Hindlimb muscle (tissue), 1 donor: Measurements from ENCODE around the gene PRDM15. TPM values are rescaled to one million over a fixed set of nuclear protein-coding genes. Genes with fewer than 3 reads are reported as not detected.
A peak's percentile ranks its signal among the peaks of the same experiment; 100 is the strongest.
"Not testable (repeated sequence)": the region's sequence is repeated elsewhere in the genome, so short reads cannot be mapped to it uniquely, and the experiment has no call there.

Source experiments
- DNase-seq: peaks from one replicate; pipeline ENCODE4 v3.0.0-alpha.2; 2013
- polyA plus RNA-seq: library from polyadenylated mRNA; unstranded; fragments of 120-200 nt; gene quantifications from one replicate; pipeline ENCODE4 v1.2.1, GENCODE V29; 2013; ENCODE audit not compliant: insufficient read length

PRDM15 gene
- polyA plus RNA-seq, 1 donor, result 4.5 TPM

DNA sequence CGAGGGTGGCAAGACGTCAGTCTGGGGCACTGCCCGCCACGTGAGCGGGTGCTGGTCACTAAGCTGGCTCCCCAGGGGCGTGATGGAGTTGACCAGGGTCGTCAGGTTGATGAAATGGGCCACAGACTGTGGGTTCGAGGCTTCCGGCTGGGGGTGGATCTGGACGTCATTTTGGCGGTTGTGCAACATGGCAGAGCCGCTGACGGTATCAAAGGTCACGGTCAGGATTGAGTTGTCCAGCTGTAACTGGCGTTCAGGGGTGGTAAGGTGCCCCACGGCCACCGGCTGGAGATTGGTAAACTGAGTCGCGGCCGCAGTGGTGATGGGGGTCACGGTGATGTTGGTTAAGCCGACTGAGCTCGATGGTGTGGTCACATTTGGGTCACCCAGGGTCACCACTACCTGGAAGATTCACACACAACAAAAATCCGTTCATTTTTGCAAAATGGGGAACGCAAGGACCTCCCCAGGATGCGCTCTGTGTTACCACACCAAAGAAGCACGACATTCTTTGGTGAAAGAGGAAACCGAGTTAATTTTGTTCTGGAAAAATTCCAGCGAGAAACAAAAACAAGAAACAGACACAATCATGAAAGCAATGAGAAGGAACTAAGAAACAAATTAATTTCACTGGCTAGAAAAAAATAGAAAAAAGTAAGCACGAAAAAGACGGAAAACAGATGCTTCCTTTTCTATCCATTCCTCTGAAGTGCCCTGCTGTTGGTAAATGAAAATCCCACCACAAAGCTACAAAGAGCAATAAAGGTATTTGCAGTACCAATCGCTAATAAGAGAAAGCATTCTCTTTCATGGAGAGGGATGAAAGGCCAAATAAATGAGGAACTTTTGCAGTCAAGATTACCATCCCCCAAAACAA, 77.6 kb downstream of the PRDM15 start:
- DNase-seq, result no peak

DNA sequence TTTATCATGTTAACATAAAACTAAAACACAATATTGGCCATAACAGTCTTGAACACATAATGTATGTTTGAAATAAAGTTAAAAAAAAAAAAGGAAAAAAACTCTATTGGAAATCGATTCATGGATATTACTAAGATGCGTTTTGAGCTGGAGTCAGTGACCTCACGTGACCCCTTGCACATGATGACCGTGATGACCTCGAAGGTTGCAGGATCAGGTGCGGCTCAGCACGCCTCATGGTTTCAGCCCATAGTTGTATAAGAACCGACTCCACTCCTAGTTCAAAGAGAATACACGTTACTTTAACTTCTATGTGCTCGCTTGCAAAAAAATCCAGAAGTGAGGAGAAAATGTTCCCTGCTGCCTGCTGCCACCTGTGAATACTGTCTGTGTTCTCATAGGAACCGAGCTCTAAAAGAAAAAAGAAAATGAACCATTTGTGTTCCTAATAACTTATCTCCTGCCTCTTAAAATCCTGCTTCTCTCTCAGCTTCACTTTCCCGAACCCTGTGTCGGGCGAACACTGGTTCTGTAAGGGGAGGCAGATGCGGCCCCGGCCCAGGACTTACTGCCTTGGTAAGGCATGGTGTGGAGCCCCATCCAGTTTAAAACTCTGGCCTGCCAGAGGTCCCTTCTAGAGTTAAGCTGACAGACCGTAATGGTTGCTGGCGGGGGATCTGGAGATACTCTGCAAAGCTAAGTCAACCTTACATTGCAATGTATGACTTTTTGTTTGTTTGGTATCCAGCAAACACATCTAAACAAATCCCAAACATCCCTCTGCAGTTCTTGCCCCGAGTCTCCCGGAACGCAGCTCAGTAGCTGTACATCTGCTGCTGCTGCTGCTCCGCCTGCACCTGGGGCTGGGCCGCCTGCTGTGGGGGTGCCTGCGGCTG, 78.5 kb downstream of the PRDM15 start:
- DNase-seq, result no peak

DNA sequence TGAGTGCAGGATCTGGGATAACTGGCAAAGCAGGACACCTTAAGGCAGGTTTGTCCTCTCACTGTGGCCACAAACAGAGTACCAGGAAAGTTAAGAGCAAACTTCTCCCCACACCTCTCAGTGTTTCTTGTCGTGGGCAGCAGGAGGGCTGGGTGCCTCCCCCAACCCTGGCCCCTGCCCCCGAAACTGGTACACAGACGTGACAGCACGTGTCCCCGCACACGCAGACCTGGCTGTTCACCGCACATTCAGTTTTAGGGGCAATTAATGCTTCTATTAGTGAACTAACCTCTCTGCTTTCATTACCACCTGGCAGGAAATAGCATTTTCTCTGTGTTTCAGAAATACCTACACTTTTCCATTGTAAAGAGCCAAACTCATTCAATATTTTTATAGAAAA, 79.4 kb downstream of the PRDM15 start:
- no peak for DNase-seq

DNA sequence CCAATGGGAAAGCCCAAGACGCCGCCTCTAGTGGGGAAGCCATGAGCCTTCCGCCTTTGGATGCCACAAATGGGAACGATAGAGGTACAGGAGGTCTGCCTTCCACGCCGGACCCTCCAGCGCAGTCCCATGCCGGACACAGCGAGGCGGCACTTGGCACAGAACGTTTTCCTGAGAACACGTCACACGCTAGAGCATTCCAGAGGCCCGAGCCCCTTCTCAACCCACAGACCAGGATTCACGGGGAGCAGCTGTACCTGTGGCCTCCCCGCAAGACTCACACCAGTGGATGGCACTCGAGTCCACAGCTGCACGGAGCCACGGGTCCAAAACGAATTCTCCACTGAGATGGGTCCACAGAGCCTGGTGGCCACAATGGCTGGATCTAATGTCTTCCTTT, 80.8 kb downstream of the PRDM15 start:
- no peak for DNase-seq

DNA sequence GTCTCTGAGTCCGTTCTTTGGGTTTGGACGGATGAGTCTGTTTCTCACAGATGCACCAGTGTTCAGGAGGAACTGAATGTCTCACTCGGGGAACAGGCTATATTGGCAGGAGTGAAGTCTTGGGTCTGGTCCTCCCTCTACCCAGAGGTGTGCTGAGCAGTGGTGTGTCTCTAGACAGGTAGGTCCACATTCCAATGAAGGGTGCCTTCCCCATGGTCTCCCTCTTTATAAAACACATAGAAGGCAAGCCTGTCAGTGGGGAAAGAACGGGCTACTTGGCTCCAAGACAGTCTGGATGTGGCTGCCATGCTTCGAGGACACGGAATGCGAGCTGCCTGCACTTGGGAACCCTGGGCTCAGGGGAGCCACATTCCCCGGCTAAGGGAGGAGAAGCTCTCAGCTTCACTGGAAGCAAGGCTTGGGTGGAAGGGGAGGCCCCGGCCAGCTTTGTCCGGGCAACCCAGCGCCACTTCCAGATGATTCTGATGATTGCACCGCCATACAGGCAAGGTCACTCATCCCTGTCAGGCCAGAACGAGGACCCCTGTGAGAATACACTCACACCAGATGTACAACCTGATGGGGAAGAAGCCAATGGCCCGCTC, 82.6 kb downstream of the PRDM15 start:
- no peak for DNase-seq

DNA sequence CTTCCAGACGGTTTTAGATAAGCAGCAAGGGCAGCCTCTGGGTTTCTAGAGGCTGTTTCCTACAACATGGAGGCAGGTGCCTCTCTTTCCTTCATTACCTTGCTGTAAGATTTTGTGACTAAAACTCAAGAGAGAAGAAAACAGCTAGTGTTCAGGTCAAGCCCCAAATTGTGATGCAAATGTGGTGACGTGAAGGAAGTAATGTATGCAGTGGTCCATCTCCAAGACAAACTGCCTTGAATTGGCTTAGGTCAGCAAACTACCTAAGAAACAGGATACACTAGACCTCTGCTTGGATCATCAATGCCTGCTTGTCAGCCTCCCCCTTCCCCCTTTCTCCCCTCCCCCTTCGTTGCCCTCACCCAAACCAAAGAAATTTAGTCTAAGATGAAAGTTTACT, 83.4 kb downstream of the PRDM15 start:
- DNase-seq, result no peak

DNA sequence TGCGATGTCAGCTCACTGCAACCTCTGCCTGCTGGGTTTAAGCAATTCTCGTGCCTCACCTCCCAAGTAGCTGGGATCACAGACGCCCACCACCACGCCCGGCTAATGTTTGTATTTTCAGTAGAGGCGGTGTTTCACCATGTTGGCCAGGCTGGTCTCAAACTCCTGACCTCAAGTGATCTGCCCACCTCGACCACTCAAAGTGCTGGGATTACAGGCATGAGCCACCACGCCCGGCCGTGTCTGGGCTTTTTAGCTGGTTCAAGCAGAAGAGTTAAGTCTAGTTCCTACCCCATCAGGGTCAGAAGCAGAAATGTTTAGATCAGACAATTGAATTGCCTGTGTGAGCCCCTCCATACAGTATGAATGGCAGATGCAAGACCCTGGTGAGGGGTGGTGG, 84.5 kb downstream of the PRDM15 start:
- no peak for DNase-seq

DNA sequence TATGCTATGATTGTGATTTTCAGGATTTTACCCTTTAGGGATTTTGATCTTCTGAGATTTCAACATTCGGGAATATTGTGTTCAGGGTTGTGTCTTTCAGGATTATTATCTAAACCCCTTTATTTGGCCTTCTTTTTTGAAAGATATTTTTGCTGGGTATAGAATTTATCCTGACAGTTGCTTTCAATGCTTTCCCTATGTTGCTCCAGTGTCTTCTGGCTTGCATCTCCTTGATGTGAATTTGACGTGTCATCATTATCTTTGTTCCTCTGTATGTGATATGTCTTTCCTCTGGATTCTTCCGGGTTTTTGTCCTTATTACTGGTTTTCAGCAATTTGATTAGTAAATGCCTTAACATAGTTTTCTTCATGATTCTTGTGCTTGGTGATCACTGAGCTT, 86.4 kb downstream of the PRDM15 start:
- no peak for DNase-seq

DNA sequence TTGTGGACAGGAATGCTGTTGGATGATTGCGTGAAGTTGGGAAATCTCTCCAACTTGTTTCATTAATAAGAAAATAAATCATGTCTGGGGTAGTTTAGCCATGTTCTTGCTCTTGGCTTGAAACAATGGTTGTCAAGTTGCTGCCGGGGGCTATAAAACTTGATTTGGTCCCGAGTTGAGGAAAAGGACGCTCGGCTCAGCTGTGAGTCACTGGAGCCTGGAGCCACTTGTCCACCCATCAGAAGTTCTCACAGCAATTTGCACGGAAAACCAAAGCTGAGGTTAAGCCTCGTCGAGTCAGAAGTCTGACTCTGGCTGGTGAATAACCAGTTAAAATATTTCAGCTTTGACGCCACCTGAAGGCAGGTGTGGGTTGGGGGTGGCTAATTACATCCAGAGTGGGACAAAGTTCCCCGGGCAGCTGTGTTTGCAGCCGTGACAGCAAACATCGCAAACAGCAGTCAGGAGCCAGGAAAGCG, 92.6 kb downstream of the PRDM15 start:
- no peak for DNase-seq

DNA sequence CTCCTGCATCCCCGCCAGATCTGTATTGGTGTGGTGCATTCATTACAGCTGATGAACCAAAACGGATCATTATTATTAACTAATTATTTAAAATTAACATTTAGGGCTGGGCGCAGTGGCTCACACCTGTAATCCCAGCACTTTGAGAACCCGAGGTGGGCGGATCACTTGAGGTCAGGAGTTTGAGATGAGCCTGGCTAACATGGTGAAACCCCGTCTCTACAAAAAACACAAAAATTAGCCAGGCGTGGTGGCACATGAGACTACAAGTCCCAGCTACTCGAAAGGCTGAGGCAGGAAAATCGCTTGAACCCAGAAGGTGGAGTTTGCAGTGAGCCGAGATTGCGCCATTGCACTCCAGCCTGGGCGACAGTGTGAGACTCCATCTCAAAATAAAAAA, 93.9 kb downstream of the PRDM15 start:
- not testable (repeated sequence) for DNase-seq

DNA sequence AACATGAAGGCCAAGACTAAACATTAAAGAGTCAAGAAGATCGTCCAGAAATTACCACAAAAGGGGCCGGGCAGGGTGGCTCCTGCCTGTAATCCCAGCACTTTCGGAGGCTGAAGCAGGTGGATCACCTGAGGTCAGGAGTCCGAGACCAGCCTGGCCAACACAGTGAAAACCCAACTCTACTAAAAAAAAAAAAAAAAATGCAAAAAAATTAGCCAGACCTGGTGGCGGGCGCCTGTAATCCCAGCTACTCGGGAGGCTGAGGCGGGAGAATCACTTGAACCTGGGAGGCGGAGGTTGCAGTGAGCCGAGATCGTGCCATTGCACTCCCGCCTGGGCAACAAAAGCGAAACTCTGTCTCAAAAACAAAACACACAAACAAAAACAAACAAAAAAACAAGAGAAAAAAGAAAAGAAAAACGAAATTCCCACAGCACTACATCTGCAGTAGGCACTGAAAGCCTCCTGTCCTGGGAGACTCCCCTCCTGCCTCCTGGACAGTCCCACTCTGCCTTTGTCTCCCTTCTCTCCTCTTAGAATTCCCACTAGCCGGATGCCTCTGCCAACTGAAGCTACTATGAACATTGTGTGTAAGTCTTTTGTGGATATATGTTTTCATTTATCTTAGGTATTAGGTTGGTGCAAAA, 94.6 kb downstream of the PRDM15 start:
- DNase-seq, result no peak

DNA sequence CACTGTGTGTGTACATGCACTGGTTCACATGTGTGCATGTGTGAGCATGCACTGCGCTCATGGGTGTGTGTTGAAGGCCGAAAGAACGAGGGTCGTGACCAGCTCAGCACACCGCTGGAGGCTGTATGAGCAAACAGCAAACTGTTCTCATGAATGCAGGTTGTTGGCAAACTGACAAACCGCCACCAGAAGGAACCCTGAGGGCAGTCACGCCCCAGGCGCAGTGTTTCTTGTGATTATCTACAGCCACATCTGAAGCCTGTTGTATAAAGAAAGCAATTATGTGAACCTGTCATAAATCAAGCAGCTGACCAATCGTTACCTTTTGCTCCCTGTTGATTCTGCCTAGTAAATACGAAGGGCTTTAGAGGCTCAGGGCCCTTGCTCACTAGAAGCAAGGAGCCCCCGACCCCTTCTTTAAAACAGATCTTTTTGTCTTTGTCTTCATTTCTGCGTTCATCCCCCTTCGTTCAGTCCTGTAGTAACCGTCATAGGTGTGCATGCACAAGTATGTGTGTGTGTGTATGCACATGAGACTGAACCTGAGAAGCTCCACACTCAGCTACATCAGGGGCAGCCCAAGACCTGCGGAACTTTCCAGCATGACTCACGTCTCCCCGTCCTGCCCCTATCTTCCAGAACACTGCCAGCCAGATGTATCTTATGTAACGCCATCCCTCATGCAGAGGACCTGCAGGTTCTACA, 95.5 kb downstream of the PRDM15 start:
- no peak for DNase-seq

DNA sequence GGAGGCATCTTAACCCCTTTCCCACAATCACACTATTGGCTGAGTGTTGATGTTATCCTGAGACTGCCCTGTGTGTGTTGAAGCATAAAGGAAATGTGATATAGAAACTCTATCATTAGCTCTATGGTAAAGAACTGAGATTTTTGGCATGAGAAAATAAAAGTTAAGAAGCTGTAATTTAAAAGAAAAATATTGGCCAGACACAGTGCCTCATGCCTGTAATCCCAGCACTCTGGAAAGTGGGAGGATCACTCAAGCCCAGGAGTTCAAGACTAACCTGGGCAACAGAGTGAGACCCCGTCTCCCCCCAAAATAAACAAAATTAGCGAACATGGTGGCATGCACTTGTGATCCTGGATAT, 98.1 kb downstream of the PRDM15 start:
- no peak for DNase-seq

DNA sequence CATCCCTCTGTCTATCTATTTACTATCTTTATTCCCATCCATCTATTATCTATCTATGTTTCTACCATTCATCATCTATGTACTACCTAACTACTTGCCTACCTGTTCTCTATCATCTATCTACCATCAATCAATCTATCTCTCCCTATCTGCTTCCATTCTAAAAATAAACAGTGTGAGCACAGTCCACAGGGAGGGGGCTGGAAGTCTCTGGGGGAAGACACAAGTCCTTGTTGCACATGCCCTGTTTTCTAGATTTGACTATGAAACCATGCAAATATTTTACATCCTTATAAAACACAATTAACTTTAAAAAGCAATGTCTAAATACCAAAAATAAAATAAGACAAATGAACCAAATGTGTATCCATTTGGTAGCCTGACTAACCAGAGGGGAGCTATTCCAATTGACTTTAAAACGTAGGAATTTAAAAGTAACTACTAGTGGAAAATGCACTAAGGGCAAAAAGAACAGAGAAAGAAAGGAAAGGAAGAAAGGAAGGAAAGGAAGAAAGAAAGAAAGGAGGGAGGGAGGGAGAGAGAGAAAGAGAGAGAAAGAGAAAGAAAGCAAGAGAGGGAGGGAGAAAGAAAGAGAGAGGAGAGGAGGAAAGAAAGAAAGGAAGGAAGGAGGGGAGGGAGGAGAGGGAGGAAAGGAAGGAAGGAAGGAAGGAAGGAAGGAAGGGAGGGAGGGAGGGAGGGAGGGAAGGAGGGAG, 98.7 kb downstream of the PRDM15 start:
- no peak for DNase-seq

DNA sequence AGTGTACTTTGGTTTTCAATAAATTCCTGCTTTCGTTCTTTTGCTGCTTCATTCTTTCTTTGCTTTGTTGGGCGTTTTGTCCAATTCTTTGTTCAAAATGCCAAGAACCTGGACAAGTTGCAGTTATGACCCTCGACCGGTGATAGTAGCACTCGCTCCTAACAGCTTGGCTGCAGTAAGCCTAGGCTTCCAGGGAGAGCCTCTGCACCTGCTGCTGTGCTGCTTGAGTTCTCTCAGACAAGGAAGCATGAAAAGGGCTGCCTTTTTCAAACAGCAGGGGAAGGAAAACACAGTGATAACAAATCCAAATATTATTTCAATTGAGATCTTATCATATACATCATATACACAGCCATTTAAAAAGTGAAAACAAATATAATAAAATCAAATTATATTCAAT, 99.5 kb downstream of the PRDM15 start:
- no peak for DNase-seq

DNA sequence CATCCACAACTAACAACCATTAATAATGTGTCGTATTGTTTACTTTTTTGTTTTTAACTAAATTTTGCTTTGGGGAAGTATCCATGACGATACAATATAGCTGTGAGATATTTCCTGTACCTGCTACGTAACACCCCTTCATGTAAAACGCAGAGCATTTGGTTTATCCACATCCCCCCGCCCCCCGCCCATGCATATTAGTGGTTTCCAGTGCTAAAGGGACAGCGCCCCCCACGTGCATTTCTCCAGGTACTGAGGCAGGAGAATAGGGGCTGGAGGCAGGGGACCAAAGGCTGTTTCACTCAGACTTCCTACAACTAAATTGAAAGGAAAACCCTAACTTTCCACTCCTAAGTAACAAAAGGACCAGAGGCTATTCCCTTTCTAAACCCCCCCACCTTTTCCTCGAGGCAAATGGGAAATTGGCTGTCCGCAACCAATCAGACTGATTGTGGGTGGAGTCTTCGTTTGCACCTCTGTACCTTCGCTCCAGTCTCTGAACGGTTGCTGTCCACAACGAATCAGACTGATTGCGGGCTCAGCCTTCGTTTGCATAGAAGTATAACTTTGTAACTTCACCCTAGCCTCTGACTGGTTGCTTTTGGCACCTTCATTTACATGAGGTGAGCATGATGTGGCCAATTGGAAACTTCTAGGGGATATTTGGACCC, 100.1 kb downstream of the PRDM15 start:
- DNase-seq, result no peak

DNA sequence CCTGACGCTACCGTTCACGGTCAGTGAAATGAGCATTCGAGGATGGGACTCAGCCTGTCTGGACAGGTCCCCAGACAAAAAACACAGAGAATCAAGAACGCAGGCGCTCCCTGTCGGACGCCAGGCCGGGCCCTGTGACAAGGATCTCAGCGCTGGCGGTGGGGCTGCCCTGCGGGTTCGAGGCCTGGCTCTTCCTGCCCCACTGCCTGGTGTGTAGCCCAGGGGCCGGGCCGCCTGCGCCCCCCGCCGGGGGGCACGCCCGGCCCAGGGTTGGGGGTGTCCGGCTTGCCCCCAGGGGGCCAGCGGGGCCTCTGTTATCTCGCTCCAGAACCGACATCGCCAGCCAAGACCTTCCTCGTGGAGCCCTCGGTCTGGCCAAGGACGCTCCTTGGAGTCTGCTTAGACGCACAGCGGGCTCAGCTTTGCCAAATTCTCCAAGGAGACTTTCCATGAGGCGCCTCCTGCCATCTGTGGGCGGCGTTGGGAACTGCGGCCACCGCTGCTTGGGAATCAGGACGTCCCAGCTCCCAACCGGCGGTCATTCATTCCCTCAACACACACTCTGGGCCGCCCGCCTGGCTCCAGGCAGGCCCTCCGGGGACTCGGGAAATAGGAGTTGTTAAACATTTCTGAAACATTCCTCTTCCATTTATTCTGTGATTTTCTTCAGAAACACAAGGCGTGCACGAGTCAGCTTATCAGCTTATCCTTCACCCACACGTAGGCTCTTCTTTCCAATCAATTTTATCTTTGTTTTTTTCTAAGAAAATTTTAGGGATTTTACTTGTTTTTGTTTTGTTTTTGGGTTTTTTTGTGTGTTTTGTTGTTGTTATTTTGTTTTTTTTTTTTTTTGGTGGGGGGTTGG, 101.0 kb downstream of the PRDM15 start:
- DNase-seq, result peak; percentile 85

DNA sequence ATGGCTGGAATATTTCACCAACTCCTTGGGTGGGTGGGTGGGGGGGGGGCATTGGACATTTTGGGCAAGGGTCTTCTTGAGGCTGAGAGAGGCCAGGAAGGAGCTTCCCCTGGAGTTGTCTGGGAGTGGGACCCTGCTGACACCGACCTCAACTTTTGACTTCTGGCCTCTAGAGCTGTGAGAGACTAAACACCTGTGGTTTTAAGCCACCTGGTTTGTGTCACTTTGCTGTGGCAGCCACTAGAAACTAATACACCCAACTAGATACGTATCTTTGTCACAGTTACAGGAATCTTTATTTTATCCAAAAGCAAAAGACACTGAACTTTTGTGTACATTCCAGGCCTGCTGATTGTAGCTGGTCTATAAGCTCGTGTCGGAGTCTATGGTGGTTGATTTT, 102.4 kb downstream of the PRDM15 start:
- DNase-seq, result no peak

DNA sequence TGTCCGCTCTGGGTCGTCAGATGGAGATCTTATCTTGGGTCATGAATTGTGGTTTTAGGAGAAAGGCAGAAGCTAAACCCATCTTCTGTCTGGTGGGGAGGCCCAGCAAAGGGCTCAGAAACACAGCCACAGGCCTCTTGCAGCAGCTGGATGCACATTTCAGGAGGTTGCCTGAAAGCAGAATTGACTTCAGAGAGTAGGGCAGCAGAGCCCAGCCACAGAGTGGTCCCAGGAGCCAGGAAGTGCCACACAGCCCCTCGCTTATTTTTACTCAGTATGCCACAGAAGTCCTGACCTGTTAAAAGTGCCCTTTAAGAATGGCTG, 104.0 kb downstream of the PRDM15 start:
- DNase-seq, result no peak
